Middle frontal gyrus (tissue), 1 donor: Measurements from ENCODE around the gene NOXRED1.

Experiments used
- DNase-seq: peaks from one replicate; pipeline ENCODE4 v3.0.0-alpha.2; 2015; ENCODE audit warnings: low spot score; ENCODE audit errors: extremely low spot score

NOXRED1 gene

DNA sequence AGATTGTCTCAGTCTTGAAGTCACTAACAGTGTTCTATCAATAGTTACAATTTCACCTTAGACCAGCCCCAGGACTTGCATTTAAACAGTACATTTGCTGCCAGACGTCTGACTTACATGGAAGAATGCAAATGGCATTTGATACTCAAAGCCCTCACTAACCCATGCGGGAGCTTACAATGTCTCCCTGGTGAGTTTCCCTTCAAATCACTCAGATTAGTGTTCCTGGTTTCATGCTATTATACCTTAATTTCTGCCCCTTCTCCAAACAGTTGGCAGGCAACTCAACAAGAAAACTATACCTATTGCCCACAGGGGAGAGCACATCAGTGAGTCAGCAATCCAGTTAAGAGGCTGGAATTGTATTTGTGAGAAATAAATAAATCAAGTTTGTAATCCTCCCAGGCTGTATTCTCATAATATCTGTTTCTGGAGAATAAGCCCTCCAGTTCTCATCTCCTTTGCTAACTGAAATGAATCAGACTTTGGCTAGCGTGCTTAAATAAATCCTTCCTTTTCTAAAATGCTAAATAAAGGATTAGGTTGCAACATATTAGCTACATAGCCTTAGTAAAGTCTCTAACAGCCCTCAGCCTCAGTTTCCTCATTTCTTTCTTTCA lies 78.8 kb downstream of the NOXRED1 start:
- DNase-seq: no peak
